Placental epithelial cell (primary cell): ENCODE results near the gene ACSM3. TPM values are rescaled to one million over a fixed set of nuclear protein-coding genes. Genes with fewer than 3 reads are reported as not detected.

ENCODE experiments used
- small RNA-seq: library from RNA; depleted of rRNA; stranded (forward); fragments of <200 nt; gene quantifications from one replicate; pipeline ENCODE3, GENCODE V24; 2012
- total RNA-seq: library from RNA; depleted of rRNA; stranded (reverse); fragments of >200 nt; gene quantifications from 2 replicates; pipeline ENCODE4 v1.2.3, GENCODE V29; 2012

ACSM3 gene, protein sequence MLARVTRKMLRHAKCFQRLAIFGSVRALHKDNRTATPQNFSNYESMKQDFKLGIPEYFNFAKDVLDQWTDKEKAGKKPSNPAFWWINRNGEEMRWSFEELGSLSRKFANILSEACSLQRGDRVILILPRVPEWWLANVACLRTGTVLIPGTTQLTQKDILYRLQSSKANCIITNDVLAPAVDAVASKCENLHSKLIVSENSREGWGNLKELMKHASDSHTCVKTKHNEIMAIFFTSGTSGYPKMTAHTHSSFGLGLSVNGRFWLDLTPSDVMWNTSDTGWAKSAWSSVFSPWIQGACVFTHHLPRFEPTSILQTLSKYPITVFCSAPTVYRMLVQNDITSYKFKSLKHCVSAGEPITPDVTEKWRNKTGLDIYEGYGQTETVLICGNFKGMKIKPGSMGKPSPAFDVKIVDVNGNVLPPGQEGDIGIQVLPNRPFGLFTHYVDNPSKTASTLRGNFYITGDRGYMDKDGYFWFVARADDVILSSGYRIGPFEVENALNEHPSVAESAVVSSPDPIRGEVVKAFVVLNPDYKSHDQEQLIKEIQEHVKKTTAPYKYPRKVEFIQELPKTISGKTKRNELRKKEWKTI
- total RNA-seq, result 1.8 and 5.9 TPM in 2 replicates

DNA sequence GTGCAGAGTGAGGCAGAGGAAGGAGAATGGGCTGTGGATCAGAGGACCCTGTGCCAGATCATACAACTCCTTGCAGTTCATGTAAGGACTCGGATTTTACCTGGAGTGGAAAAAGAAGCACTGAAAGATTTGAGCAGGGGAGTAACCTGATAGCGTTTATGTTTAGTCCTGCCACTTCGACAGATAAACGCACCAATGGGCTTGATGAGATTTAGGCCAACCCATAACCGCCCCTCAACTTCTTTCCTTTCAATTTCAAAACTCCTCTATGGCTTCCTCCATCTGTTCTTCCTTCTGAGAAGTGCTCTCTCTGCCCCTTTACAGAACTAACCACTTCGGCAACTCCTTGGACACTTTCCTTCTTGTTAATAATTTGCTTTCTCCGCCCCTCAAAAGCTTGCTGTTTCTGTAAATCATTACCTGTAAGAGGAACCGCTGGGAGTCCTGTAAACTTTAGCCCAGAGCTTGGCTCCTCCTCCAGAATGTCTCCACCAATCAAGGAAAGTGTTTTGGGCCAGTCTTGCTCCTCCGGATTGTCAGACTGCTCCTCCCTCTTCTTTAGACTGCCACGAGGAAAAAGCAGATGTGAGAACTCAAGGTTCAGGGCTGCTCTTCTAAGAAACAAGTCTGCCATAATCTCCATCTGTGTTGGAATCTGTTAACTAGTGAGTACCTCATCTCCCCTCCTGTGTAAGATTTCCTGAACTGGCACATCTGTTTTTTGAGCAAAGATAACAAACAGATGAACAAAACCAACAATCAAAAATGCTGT is at the start of gene ACSM3:
TSS of gene ACSM3 (plus strand) at position 554 of the 772 bp plus-strand sequence. CDS start 6,021 bp downstream, outside the sequence.

DNA sequence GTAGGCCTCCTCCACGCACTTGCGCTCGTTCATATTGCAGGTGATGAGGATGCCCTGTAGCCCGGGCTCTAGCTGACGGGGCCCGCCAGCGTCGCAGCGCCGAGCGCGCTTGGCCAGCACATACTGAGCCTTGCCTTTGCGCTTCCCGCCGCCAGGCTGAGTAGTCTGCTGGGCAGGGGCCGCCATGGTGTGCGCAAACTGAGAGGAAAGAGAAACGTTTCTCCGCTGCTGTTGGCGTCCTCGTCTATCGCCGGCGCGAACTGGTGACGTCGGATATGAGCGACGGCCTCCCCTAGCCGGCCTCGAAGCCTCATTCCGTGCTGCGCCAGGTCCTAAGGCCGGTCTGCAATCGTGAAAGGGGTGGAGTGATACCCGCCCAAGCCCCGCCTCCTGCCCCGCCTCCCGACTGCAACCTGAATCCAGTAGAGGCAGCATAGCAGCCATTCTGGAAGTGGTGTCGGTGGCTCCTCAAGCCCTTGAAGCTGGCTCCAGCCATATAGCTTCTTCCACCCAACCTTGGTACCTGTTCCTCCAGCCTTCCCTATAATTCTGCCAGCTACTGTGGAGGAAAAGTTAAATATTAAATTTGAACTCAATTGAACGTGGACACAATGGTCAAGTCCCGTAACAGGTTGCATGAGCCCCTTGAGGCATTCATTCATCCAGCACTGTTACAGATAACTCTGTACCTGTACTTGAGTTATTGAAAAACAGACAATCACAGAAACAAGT is 22.1 kb upstream of the ACSM3 start, which contains the start of gene THUMPD1:
TSS of gene THUMPD1 (minus strand) at position 265 of the 732 bp plus-strand sequence. CDS start at position 186, 79 bp downstream.

DNA sequence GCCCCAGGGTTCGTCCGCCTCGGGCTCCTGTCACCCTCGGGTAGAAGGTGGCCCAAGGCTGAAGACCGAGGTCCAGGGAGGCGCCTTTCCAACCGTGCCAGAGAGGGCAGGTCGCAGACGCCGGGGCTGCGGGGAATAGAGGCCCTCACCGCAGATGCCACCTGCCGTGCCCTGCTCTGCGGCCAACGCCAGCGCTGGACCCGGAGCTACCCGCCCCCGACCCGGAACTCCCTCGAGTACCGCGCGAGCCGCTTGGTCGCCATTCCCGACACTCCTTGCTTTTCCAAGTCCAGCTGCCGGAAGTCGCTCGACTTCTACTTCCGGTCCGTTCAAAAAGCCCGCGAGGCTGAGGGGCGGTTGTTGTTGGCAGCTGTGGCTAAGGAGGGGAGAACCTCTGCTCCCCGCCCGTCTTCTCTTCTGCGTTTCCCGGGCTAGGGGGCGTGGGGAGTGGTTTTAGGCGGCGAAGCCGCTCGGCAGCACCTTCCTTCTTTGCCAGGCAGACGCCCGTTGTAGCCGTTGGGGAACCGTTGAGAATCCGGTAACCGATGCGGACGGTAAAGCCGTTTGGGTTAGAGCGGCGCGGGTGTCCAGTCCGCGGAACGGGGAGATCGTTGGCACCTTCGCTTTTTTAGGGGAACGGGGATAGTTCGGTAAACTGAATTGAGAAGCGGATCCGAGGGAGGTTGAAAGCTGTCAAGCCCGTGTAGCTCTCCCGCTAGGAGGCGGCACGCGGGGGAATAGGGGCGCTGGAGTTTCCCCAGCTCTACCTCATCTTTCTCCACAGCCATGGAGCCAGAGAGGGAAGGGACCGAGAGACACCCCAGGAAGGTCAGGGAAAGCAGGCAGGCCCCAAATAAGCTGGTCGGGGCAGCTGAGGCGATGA is 42.6 kb downstream of the ACSM3 start, which contains the start of the genes ERI2 and REXO5:
TSS of gene ERI2 (minus strand) at position 305 of the 883 bp plus-strand sequence. CDS start at position 263, 42 bp downstream.
TSS of gene REXO5 (plus strand) at position 360 of the 883 bp plus-strand sequence. CDS start at position 787, 427 bp downstream.

Small RNAs within 50 kb of the gene (small RNA-seq; reads per million reads assigned to genes)
- gene RF00618 (not detected), gene RNU6-944P (0.12 reads per million)

Other genes starting within 250 kb of the ACSM3 start
- gene ACSM2B, start 187.6 kb upstream of the ACSM3 start, total RNA-seq, result not detected in 2 replicates
- gene ACSM1, start 66.3 kb upstream of the ACSM3 start, total RNA-seq, result under 0.01 and 0.54 TPM in 2 replicates
- 73.0 and 82.1 TPM in 2 replicates for gene THUMPD1, start 22.2 kb upstream of the ACSM3 start, total RNA-seq
- 31.0 and 32.3 TPM in 2 replicates for gene ERI2, start 42.5 kb downstream of the ACSM3 start, total RNA-seq
- gene REXO5, start 42.5 kb downstream of the ACSM3 start, total RNA-seq, result 6.8 and 13.7 TPM in 2 replicates
- gene DCUN1D3, start 136.3 kb downstream of the ACSM3 start, total RNA-seq, result 22.0 and 38.0 TPM in 2 replicates
- gene LYRM1, start 136.8 kb downstream of the ACSM3 start, total RNA-seq, result 26.7 and 32.2 TPM in 2 replicates